GM19452 (cell line): ENCODE data around the gene MED7.

Experiments
- ATAC-seq: cut with Tn5 transposase; IDR thresholded peaks from one replicate; pipeline ENCODE4 v1.9.1; 2021; ENCODE audit not compliant: unreplicated experiment

Gene MED7

DNA sequence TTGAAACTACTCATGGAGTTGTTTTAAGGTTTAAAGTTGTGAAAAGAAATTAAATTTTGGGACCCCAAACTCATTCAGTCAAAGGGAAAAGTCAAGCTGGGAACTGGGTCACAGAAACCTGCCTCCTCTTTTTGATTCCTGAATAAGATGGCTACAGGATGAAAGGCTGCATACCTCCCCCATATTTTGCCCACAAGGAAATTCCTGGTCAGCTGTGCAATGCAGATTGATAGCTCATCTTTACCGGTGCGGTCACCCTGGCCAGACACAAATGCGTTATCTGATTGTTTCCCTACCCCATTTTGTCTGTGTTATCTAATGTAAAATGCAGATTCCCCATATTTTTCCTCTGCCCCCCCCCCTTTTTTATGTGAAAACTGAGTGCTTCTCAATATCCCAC lies 35.2 kb downstream of the MED7 start:
- ATAC-seq: no peak

DNA sequence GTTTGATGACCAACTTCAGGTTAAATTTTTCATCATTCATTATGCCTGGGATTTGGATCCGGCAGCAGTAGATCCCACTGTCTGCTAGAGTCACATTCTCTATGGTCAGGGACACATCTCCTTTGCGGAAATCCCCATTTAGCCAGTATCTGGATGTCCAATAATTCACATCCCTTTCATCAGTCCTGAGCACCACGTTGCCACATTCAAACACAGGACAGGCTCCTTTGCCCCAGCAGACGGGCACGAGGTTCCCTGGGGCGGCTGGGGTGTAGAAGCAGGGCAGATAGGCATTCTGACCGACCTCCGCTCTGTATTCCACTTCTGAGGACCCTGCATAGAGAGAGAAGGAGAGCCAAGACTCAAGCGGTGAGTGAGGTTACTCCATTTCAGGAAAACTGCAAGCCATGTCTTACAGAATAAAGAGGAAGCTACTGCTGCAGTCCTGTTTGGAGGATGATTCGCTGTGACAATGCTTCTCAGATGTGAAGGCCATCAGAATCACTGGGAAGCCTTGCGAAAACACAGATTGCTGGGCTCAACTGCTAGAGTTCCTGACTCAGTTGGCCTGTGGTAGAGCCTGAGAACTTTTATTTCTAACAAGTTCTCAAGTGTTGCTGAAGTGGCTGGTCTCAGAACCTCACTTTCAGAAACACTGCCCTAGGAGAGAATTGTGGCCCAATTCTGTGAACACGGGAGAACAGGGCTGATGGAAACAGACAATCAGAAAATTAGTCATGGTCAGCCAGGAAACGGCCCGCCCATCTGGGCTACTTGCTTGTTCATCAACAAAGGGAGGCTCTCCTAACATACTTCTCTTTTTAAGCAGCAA lies 35.8 kb downstream of the MED7 start:
- no peak for ATAC-seq

DNA sequence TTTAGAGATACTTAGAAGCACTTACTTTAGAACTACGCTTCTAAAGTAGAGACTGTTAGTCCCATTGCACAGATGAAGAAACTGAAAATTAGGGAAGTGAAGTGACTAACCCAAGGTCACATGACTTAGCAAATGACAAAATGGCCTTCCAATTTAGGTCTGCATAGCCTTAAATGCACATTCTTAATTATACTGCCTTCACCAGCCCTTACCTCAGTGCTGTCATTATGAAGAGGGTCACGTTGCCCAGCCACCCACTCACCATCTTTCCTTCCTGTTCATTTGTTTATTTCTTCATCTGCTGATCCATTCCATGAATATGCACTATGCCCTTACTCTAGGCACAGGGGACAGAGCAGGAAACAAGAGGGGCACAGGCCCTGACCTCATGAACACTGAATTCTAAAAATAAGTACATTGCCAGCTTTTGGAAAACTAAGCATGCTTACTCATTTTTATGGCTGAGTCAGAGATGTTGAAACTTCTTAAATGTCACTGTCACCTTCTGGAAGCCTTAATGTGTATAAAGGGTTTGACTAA lies 42.5 kb downstream of the MED7 start:
- peak; percentile 53 for ATAC-seq

DNA sequence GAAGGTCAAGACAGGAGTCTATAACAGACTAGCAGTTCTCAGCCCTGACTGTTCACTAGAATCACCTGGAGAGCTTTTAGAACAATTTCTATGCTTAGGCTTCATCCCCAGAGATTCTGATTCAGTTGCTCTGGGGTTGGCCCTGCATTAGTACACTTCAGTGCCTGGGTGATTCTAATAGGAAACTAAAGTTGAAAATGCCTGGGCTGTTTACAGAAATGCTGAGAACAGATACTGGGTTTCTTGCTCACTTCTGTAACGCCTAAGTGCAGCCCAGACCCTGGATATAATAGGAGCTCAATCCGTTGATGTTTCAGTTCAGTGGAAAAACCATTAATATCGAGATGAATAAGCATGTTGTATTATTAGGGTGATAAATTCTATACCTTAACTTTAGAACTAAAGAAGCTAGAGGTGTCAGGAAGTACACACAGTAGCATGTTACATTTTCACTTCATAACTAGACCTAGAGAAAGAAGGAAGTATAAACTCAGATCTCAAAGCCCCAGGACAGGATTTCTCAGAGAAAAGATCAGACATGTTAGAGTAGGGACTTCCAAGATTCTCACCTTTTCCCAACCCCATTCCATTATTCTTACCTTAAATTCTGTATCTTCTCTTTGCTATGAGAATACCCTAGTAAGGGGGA lies 54.2 kb downstream of the MED7 start:
- peak; percentile 77 for ATAC-seq
